Measurements from ENCODE around the gene SEMA6D. TPM values are rescaled to one million over a fixed set of nuclear protein-coding genes. Genes with fewer than 3 reads are reported as not detected.

Gene SEMA6D
- polyA plus RNA-seq, 1 donor (not counting 4 experiments of a cell fraction or from before 2014, with no cell fraction given): 0.67 TPM

DNA sequence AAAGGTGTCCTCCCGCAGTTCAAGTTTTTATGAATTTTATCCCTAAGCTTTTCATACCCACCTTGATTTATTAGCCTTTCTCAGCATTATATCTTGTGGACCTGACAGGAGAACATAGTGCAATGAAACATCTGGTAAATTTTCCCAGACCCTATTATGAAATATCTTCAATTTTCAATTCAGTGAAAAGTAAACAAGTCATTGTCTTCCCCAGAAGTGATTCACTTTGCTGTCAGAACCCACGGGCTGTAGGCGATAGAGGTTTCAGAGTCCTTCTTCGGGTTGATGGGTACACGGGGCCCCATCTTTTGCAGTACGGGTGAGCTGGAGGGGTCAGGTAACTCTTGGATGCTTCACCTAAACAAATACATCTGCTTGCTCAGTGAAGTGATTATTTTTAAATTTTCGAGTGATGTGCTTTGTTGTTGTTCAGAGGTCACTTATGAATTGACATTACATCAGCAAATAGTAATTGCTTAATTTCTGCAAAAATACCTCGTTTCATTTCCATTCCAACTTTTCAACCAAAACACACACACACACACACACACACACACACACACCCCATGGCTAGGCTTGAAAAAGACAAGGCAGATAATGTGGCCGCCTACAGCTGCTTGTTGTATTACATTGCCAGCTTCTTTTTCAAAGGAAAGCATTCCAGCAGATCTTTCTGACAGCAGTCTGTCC lies 102.9 kb downstream of the SEMA6D start:
- DNase-seq (ENCODE audit: low read depth, low spot score) (no peak), FAIRE-seq (peak; percentile 17)
- peaks cover 30% of the 10 kb centered on the region for H3K4me1 ChIP-seq (ENCODE audit: control insufficient read depth, extremely low read depth, insufficient read depth, low read length)
- no peaks in the 10 kb centered on the region for H3K36me3 ChIP-seq (ENCODE audit: control insufficient read depth in 2 of 2, extremely low read depth in 1 of 2, insufficient read depth in 2 of 2, low read length in 2 of 2)
- H3K27ac ChIP-seq (ENCODE audit: control insufficient read depth, insufficient read depth, low read length): peak overlapping the region; percentile 27
- no peaks in the 10 kb centered on the region for H3K79me2 ChIP-seq (ENCODE audit: control insufficient read depth, insufficient read depth, low read length)
- peak overlapping the region; percentile 73 for H3K4me2 ChIP-seq (ENCODE audit: control insufficient read depth, extremely low read depth, insufficient read depth, low read depth, low read length)
- H2AFZ ChIP-seq (ENCODE audit: control insufficient read depth, low read length): no peak overlapping the region
- dilution Hi-C loops (cut with MboI; ENCODE audit: extremely low pct_ligation_motif_present, low sequenced_read_pairs): no loop called here
- TF ChIP-seq, protein P1, sequence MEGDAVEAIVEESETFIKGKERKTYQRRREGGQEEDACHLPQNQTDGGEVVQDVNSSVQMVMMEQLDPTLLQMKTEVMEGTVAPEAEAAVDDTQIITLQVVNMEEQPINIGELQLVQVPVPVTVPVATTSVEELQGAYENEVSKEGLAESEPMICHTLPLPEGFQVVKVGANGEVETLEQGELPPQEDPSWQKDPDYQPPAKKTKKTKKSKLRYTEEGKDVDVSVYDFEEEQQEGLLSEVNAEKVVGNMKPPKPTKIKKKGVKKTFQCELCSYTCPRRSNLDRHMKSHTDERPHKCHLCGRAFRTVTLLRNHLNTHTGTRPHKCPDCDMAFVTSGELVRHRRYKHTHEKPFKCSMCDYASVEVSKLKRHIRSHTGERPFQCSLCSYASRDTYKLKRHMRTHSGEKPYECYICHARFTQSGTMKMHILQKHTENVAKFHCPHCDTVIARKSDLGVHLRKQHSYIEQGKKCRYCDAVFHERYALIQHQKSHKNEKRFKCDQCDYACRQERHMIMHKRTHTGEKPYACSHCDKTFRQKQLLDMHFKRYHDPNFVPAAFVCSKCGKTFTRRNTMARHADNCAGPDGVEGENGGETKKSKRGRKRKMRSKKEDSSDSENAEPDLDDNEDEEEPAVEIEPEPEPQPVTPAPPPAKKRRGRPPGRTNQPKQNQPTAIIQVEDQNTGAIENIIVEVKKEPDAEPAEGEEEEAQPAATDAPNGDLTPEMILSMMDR (optimal IDR thresholded peaks at IDR 0.05 in 1 of 3, IDR thresholded peaks at IDR 0.05 in 1 of 3, conservative IDR thresholded peaks at IDR 0.05 in 1 of 3; ENCODE audit: extremely low read depth in 1 of 3, insufficient read depth in 2 of 3, low read length in 3 of 3): no peak
- TF ChIP-seq EZH2 (IDR thresholded peaks at IDR 0.05; ENCODE audit: low read length): no peak
- peak overlapping the region in 2 of 3 experiments; percentile 18 to 30 for H3K4me3 ChIP-seq (ENCODE audit: control insufficient read depth in 2 of 3, extremely low read depth in 1 of 3, insufficient read depth in 2 of 3, low read depth in 1 of 3, low read length in 3 of 3)
- H3K27me3 ChIP-seq (ENCODE audit: control insufficient read depth, extremely low read depth, insufficient read depth, low read length): no peaks in the 10 kb centered on the region
- H4K20me1 ChIP-seq (ENCODE audit: control insufficient read depth, extremely low read depth, insufficient read depth, low read length): no peaks in the 10 kb centered on the region
- no peaks in the 10 kb centered on the region for H3K9me1 ChIP-seq (ENCODE audit: control insufficient read depth, extremely low read depth, insufficient read depth, low read length)
- H3K9ac ChIP-seq (ENCODE audit: control insufficient read depth, extremely low read depth, insufficient read depth, low read length): no peak overlapping the region
- H3K9me3 ChIP-seq (ENCODE audit: control insufficient read depth, low read depth, low read length): no peaks in the 10 kb centered on the region

GRCh38 chr15:47820747-47821319 lies 103.5 kb downstream of the SEMA6D start:
- Histone ChIP-seq H3K27me3 (ENCODE audit: control insufficient read depth, extremely low read depth, insufficient read depth, low read length) (no peaks in the 10 kb centered on the region), H3K36me3 (ENCODE audit: control insufficient read depth in 2 of 2, extremely low read depth in 1 of 2, insufficient read depth in 2 of 2, low read length in 2 of 2) (no peaks in the 10 kb centered on the region), H3K4me2 (ENCODE audit: control insufficient read depth, extremely low read depth, insufficient read depth, low read depth, low read length) (peak overlapping the region; percentile 73), H3K79me2 (ENCODE audit: control insufficient read depth, insufficient read depth, low read length) (no peaks in the 10 kb centered on the region), H3K4me3 (ENCODE audit: control insufficient read depth in 2 of 3, extremely low read depth in 1 of 3, insufficient read depth in 2 of 3, low read depth in 1 of 3, low read length in 3 of 3) (peak overlapping the region in 2 of 3 experiments; percentile 18 to 30), H3K4me1 (ENCODE audit: control insufficient read depth, extremely low read depth, insufficient read depth, low read length) (peaks cover 30% of the 10 kb centered on the region), H3K27ac (ENCODE audit: control insufficient read depth, insufficient read depth, low read length) (peak overlapping the region; percentile 27), H3K9me1 (ENCODE audit: control insufficient read depth, extremely low read depth, insufficient read depth, low read length) (no peaks in the 10 kb centered on the region), H3K9me3 (ENCODE audit: control insufficient read depth, low read depth, low read length) (no peaks in the 10 kb centered on the region), H2AFZ (ENCODE audit: control insufficient read depth, low read length) (no peak overlapping the region), H3K9ac (ENCODE audit: control insufficient read depth, extremely low read depth, insufficient read depth, low read length) (no peak overlapping the region), H4K20me1 (ENCODE audit: control insufficient read depth, extremely low read depth, insufficient read depth, low read length) (no peaks in the 10 kb centered on the region)
- dilution Hi-C loops (cut with MboI; ENCODE audit: extremely low pct_ligation_motif_present, low sequenced_read_pairs): no loop called here
- TF ChIP-seq EZH2 (IDR thresholded peaks at IDR 0.05; ENCODE audit: low read length): no peak
- TF ChIP-seq, protein P1 (optimal IDR thresholded peaks at IDR 0.05 in 1 of 3, IDR thresholded peaks at IDR 0.05 in 1 of 3, conservative IDR thresholded peaks at IDR 0.05 in 1 of 3; ENCODE audit: extremely low read depth in 1 of 3, insufficient read depth in 2 of 3, low read length in 3 of 3): no peak
- FAIRE-seq (peak; percentile 94), DNase-seq (ENCODE audit: low read depth, low spot score) (no peak)
